Astrocyte (in vitro differentiated cells and primary cell): ENCODE data around the gene SPPL3. TPM values are rescaled to one million over a fixed set of nuclear protein-coding genes. Genes with fewer than 3 reads are reported as not detected.

ENCODE experiments used
- DNase-seq: peaks from one replicate; pipeline ENCODE4 v3.0.0-alpha.2; 2010; ENCODE audit warnings: low read depth
- FAIRE-seq: peaks from 2 replicates; lab custom pipeline; 2011; peaks lifted over from hg19 to GRCh38; lab: Jason Lieb, UNC
- H2AFZ ChIP-seq: 2 replicates; pipeline ENCODE4 v1.6.0; 2012; ENCODE audit warnings: low read depth, low read length, inconsistent platforms
- H3K27ac ChIP-seq: 2 replicates; pipeline ENCODE4 v1.5.1; 2011; ENCODE audit warnings: low read depth, low read length, inconsistent platforms
- H3K27me3 ChIP-seq: 2 replicates; pipeline ENCODE4 v1.6.0; 2011; ENCODE audit warnings: low read length, inconsistent platforms; ENCODE audit not compliant: insufficient read depth
- H3K36me3 ChIP-seq: 2 replicates; pipeline ENCODE4 v1.5.1; 2011; ENCODE audit warnings: low read length, inconsistent platforms; ENCODE audit not compliant: insufficient read depth
- H3K4me1 ChIP-seq: 2 replicates; pipeline ENCODE4 v1.5.1; 2011; ENCODE audit warnings: low read length, inconsistent platforms; ENCODE audit not compliant: insufficient read depth
- H3K4me2 ChIP-seq: 2 replicates; pipeline ENCODE4 v1.6.0; 2012; ENCODE audit warnings: low read length, inconsistent platforms
- H3K4me3 ChIP-seq: 2 replicates; pipeline ENCODE4 v1.5.1; 2011; ENCODE audit warnings: low read depth, mild to moderate bottlenecking, low read length, inconsistent platforms; ENCODE audit not compliant: insufficient read depth
- H3K79me2 ChIP-seq: 2 replicates; pipeline ENCODE4 v1.6.0; 2012; ENCODE audit warnings: mild to moderate bottlenecking, low read length, inconsistent platforms; ENCODE audit not compliant: insufficient read depth
- H3K9ac ChIP-seq: 2 replicates; pipeline ENCODE4 v1.6.0; 2012; ENCODE audit warnings: mild to moderate bottlenecking, low read length, inconsistent platforms
- H3K9me3 ChIP-seq: 2 replicates; pipeline ENCODE4 v1.5.1; 2012; ENCODE audit warnings: low read depth, mild to moderate bottlenecking, low read length, inconsistent platforms; ENCODE audit not compliant: insufficient read depth
- H4K20me1 ChIP-seq: 2 replicates; pipeline ENCODE4 v1.6.0; 2012; ENCODE audit warnings: low read length, inconsistent platforms; ENCODE audit not compliant: insufficient read depth
- H3K27ac Mint-ChIP-seq: one replicate; pipeline ENCODE4 v1.8.0; 2021; ENCODE audit warnings: mild to moderate bottlenecking, mixed read lengths; ENCODE audit not compliant: unreplicated experiment
- H3K27me3 Mint-ChIP-seq: one replicate; pipeline ENCODE4 v1.8.0; 2021; ENCODE audit warnings: low read depth, mixed read lengths; ENCODE audit not compliant: unreplicated experiment
- H3K36me3 Mint-ChIP-seq: one replicate; pipeline ENCODE4 v1.8.0; 2021; ENCODE audit warnings: low read depth, mixed read lengths; ENCODE audit not compliant: unreplicated experiment
- H3K4me1 Mint-ChIP-seq: one replicate; pipeline ENCODE4 v1.8.0; 2021; ENCODE audit warnings: low read depth, mixed read lengths; ENCODE audit not compliant: unreplicated experiment
- H3K4me3 Mint-ChIP-seq: one replicate; pipeline ENCODE4 v1.8.0; 2021; ENCODE audit warnings: mild to moderate bottlenecking, moderate library complexity, mixed read lengths; ENCODE audit not compliant: unreplicated experiment
- H3K9me3 Mint-ChIP-seq: one replicate; pipeline ENCODE4 v1.8.0; 2021; ENCODE audit warnings: mild to moderate bottlenecking, mixed read lengths; ENCODE audit not compliant: unreplicated experiment
- EZH2 ChIP-seq: IDR thresholded peaks from 2 replicates; pipeline ENCODE4 v1.6.1; 2012; ENCODE audit warnings: mild to moderate bottlenecking, low read length, inconsistent platforms; ENCODE audit not compliant: insufficient read depth
- total RNA-seq: library from RNA; stranded (reverse); gene quantifications from 2 replicates; pipeline ENCODE4 v1.2.1, GENCODE V29; 2021
- TF ChIP-seq, protein P1 (sequence below): IDR thresholded peaks from 2 replicates; pipeline ENCODE4 v1.5.1; 2011; ENCODE audit warnings: low read depth, mild to moderate bottlenecking, inconsistent platforms, low read length, moderate library complexity; ENCODE audit not compliant: insufficient read depth

SPPL3 gene
- total RNA-seq, 1 donor from 2014 or later = 48.3 TPM

DNA sequence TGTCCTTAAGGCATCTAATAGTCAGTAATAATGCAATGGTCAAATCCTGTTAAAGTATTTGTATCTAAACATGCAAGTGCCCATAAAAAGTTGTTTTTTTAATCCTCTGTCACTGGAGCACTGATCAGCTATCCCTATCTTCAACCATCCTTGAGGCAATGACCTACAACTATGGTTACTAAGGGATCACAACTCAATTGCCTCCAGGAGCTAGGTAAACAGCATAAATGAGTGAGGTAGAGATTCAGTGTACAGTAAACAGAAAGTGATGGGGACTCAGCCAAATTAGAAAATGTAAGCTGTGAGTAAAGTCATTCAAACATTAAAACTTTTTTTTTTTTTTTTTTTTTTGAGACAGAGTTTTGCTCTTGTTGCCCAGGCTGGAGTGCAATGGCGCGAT lies 18.6 kb downstream of the SPPL3 start:
- H2AFZ ChIP-seq = no peak overlapping the region
- peaks cover 52% of the 10 kb centered on the region for H4K20me1 ChIP-seq
- no peaks in the 10 kb centered on the region for H3K27me3 ChIP-seq
- peaks cover 1% of the 10 kb centered on the region for H3K36me3 Mint-ChIP-seq
- FAIRE-seq = no peak
- no peak overlapping the region for H3K4me3 Mint-ChIP-seq
- no peaks in the 10 kb centered on the region for H3K36me3 ChIP-seq
- H3K4me1 ChIP-seq = no peaks in the 10 kb centered on the region
- no peaks in the 10 kb centered on the region for H3K9me3 Mint-ChIP-seq
- H3K79me2 ChIP-seq = peaks cover 73% of the 10 kb centered on the region
- no peak overlapping the region for H3K4me3 ChIP-seq
- H3K4me1 Mint-ChIP-seq = peaks cover 5% of the 10 kb centered on the region
- no peaks in the 10 kb centered on the region for H3K9me3 ChIP-seq
- no peak overlapping the region for H3K27ac ChIP-seq
- H3K4me2 ChIP-seq = no peak overlapping the region
- H3K9ac ChIP-seq = no peak overlapping the region
- DNase-seq = no peak
- no peak for TF ChIP-seq EZH2
- TF ChIP-seq, protein P1, sequence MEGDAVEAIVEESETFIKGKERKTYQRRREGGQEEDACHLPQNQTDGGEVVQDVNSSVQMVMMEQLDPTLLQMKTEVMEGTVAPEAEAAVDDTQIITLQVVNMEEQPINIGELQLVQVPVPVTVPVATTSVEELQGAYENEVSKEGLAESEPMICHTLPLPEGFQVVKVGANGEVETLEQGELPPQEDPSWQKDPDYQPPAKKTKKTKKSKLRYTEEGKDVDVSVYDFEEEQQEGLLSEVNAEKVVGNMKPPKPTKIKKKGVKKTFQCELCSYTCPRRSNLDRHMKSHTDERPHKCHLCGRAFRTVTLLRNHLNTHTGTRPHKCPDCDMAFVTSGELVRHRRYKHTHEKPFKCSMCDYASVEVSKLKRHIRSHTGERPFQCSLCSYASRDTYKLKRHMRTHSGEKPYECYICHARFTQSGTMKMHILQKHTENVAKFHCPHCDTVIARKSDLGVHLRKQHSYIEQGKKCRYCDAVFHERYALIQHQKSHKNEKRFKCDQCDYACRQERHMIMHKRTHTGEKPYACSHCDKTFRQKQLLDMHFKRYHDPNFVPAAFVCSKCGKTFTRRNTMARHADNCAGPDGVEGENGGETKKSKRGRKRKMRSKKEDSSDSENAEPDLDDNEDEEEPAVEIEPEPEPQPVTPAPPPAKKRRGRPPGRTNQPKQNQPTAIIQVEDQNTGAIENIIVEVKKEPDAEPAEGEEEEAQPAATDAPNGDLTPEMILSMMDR = no peak
- no peak overlapping the region for H3K27ac Mint-ChIP-seq
- no peaks in the 10 kb centered on the region for H3K27me3 Mint-ChIP-seq

DNA sequence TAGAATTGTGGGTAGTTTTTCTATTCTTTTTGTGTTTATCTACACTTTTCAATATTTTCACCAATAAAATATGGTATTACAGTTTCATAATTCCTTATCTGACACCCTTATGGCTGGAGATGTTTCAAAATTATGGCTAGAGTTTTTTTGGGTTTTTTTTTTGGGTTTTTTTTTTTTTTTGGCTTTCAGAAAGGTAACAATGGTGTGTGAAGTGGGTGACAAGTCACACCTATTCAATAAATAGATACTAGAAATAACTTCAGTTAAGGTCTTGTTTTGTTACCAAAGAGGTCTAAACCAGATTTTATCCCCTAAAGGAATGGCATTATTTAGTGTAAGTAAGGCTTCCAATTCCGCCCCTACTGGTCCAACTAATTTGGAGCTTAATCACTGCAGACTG lies 19.5 kb downstream of the SPPL3 start:
- H3K4me3 Mint-ChIP-seq = no peak overlapping the region

DNA sequence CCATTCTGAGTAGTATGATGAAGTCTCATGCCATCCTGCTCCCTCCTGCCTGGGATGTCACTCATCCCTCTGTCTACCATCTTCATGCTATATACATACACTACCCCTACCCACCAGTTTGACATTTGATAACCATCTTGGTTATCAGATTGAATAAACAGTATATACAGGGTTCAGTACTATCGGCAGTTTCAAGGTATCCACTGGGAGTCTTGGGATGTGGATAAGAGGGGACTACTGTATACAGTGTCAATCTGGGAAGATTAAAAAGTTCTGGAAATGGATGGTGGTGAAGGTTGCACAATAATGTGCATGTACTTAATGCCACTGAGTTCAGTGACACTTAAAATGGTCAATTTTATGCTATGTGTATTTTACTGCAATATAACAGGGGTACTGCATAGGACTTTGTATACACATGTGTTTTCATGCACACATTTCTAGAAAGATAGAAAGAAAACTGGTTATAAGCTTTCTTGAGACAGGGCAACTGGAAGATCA lies 22.1 kb downstream of the SPPL3 start:
- Mint-ChIP-seq H3K9me3 (peaks cover 3% of the 10 kb centered on the region), H3K36me3 (peaks cover 3% of the 10 kb centered on the region), H3K27me3 (no peaks in the 10 kb centered on the region), H3K27ac (no peak overlapping the region), H3K4me1 (peaks cover 5% of the 10 kb centered on the region), H3K4me3 (no peak overlapping the region)
- FAIRE-seq (no peak), DNase-seq (no peak)
- no peak overlapping the region for H3K4me3 ChIP-seq
- H3K9ac ChIP-seq = no peak overlapping the region
- H3K4me1 ChIP-seq = no peaks in the 10 kb centered on the region
- H3K27ac ChIP-seq = no peak overlapping the region
- H3K36me3 ChIP-seq = no peaks in the 10 kb centered on the region
- H4K20me1 ChIP-seq = peaks cover 54% of the 10 kb centered on the region
- H3K27me3 ChIP-seq = no peaks in the 10 kb centered on the region
- peaks cover 69% of the 10 kb centered on the region for H3K79me2 ChIP-seq
- no peaks in the 10 kb centered on the region for H3K9me3 ChIP-seq
- H3K4me2 ChIP-seq = no peak overlapping the region
- H2AFZ ChIP-seq = no peak overlapping the region
- TF ChIP-seq, protein P1 = no peak
- TF ChIP-seq EZH2 = no peak

More for the DNA sequence above, 19.5 kb downstream of the SPPL3 start:
- Histone ChIP-seq H3K9ac (no peak overlapping the region), H2AFZ (no peak overlapping the region), H3K4me3 (no peak overlapping the region), H4K20me1 (peaks cover 61% of the 10 kb centered on the region), H3K36me3 (no peaks in the 10 kb centered on the region), H3K4me2 (no peak overlapping the region), H3K9me3 (no peaks in the 10 kb centered on the region), H3K79me2 (peaks cover 75% of the 10 kb centered on the region), H3K4me1 (no peaks in the 10 kb centered on the region), H3K27ac (no peak overlapping the region), H3K27me3 (no peaks in the 10 kb centered on the region)
- no peak overlapping the region for H3K27ac Mint-ChIP-seq
- DNase-seq (no peak), FAIRE-seq (no peak)
- H3K27me3 Mint-ChIP-seq = no peaks in the 10 kb centered on the region
- H3K36me3 Mint-ChIP-seq = peaks cover 1% of the 10 kb centered on the region
- no peak for TF ChIP-seq EZH2
- TF ChIP-seq, protein P1 = no peak
- no peaks in the 10 kb centered on the region for H3K9me3 Mint-ChIP-seq
- H3K4me1 Mint-ChIP-seq = peaks cover 5% of the 10 kb centered on the region
